ENCODE data around the gene TBX6. TPM values are rescaled to one million over a fixed set of nuclear protein-coding genes. Genes with fewer than 3 reads are reported as not detected.
A peak's percentile ranks its signal among the peaks of the same experiment; 100 is the strongest.

The TBX6 gene
- total and polyA plus RNA-seq, 10 donors: 0.66 to 3.4 (median 1.8) TPM; not detected in 1

DNA sequence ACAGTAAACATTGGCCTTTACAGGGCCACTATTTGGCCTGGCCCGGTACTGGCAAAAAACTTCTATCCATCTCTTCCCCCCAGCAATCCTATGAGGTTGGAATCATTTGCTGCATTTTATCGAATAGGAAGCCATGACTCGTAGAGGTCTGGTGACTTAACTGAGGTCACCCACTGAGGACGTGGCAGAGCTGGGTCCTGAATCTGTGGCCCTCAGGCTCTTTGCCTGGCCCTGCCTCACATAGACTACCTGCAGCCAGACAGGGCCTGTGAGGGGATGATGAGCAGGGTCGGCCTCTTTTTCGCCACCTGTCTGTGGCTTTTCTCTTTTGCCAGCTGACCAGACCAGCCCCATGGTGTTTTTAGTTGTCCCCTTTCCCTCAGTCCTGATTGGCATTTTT, 14.1 kb downstream of the TBX6 start:
- peaks cover 24 to 55% (median 42%) of the 10 kb centered on the region in 6 donors for H3K4me1 ChIP-seq
- H3K27me3 ChIP-seq (replicated peaks in 1 of 7): no peaks in the 10 kb centered on the region
- H3K9me3 ChIP-seq: no peaks in the 10 kb centered on the region
- peaks cover 0 to 68% (median 56%) of the 10 kb centered on the region in 6 donors for H3K36me3 ChIP-seq
- WGBS, 5 donors: 69 to 83% (median 82%) methylated on average over 5 to 6 of the region's 6 CpGs
- H3K4me3 ChIP-seq: peak overlapping the region in 1 of 8 donors; percentile 98
- TF ChIP-seq POLR2A (IDR thresholded peaks at IDR 0.05): no peak
- peak overlapping the region in 2 of 8 donors; percentile 94 to 97 for H3K27ac ChIP-seq
- intact Hi-C loops (cut with DNase I; ENCODE audit: low total_unique reads): no loop called here
- peak; percentile 54 for DNase-seq

DNA sequence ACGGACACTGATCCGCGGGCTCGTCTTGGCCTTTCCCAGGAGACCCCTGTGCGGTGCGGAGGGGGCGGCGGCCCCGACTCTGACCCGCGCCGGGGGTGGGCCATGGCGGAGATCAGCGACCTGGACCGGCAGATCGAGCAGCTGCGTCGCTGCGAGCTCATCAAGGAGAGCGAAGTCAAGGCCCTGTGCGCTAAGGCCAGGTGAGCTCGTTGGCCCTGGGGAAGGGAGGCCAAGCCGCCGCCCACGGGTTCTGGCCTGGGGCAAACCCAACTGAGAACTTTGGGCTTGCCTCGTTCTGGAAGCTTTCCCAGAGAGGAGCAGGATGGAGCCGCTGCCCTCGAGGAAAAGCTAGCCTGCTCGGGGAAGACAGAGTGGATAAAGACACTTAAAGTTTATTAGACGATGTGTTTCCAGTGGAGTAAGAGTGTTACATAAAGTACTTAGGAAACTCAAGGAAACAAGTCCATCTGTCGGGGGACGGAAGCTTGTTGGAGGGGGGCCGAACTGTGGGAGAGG, 15.4 kb downstream of the TBX6 start:
- Histone ChIP-seq H3K36me3 (peaks cover 0 to 68% (median 56%) of the 10 kb centered on the region in 6 donors), H3K27ac (peak overlapping the region; percentile 90 to 97 (median 94)), H3K27me3 (replicated peaks in 1 of 7) (no peaks in the 10 kb centered on the region), H3K4me1 (peaks cover 24 to 55% (median 42%) of the 10 kb centered on the region in 6 donors), H3K9me3 (no peaks in the 10 kb centered on the region), H3K4me3 (peak overlapping the region; percentile 65 to 98 (median 77))
- 1 to 5% (median 1%) methylated on average over 10 to 33 of the region's 33 CpGs for WGBS, 5 donors
- no peak for DNase-seq
- no peak for TF ChIP-seq POLR2AphosphoS5 (IDR thresholded peaks at IDR 0.05)
- TF ChIP-seq POLR2A (IDR thresholded peaks at IDR 0.05): no peak
- TF ChIP-seq, protein P1, sequence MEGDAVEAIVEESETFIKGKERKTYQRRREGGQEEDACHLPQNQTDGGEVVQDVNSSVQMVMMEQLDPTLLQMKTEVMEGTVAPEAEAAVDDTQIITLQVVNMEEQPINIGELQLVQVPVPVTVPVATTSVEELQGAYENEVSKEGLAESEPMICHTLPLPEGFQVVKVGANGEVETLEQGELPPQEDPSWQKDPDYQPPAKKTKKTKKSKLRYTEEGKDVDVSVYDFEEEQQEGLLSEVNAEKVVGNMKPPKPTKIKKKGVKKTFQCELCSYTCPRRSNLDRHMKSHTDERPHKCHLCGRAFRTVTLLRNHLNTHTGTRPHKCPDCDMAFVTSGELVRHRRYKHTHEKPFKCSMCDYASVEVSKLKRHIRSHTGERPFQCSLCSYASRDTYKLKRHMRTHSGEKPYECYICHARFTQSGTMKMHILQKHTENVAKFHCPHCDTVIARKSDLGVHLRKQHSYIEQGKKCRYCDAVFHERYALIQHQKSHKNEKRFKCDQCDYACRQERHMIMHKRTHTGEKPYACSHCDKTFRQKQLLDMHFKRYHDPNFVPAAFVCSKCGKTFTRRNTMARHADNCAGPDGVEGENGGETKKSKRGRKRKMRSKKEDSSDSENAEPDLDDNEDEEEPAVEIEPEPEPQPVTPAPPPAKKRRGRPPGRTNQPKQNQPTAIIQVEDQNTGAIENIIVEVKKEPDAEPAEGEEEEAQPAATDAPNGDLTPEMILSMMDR (IDR thresholded peaks at IDR 0.05 in 8 of 11, conservative IDR thresholded peaks at IDR 0.05 in 3 of 11): no peak
- intact Hi-C loops (cut with DNase I; ENCODE audit: low total_unique reads): no loop called here

DNA sequence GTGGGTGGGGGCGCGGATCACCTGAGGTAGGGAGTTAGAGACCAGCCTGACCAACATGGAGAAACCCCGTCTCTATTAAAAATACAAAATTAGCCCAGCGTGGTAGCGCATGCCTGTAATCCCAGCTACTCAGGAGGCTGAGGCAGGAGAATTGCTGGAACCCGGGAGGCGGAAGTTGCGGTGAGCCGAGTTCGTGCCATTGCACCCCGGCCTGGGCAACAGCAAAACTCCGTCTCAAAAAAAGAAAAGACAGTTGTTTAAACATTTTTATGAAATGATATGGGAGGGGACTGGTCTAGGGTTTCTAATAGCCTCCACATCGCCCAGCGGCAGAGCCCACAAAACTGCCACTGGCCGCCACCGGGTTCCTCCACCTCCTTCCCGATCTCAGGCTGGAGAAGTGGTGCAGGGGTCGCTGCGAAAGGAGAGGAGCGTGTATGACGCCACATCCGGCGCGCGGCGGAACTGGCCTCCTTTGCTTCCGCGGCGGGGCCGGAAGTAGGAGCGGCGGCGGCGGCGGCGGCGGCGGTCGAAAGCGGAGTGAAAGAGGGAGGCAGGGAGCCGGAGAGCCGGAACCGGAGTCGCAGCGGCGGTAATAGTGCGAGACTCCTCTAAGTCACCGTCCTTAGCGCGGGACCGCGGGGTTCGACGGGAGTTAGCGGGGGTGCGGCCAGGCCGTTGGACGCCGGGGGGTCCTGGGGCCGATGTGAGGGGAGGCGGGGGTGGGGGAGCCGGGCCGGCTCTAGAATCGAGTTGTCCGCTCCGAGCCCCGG, 16.0 kb downstream of the TBX6 start, which contains the start of gene PPP4C:
TSS of gene PPP4C (plus strand) at position 492 of the 773 bp plus-strand sequence. CDS start 384 bp downstream, outside the sequence.
- peak within 1 kb of the TSS; percentile 65 to 98 (median 77) for H3K4me3 ChIP-seq
- WGBS, 5 donors: 1 to 4% (median 1%) methylated on average over 40 to 67 of the region's 67 CpGs
- peaks cover 0 to 68% (median 56%) of the 10 kb centered on the region in 6 donors for H3K36me3 ChIP-seq

DNA sequence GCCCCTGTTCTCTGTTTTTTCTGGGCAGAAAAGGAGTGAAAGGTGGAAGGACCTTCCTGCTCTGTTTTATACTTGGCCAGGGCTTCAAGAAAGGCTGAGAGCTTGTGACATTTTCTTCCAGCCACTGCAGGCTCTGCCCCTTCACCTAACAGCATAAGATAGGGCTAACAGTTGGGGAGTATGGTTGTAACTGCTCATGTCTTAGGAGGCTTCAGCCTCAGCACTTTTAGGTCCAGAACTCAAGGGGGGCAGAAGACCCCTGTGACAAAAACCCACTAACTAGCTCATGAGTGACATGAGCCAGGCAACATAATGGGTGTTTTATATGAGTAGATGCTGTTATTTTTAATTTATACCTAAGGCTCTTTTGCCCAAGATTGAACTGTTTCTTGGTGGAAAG, 21.2 kb downstream of the TBX6 start:
- Histone ChIP-seq H3K27ac (peak overlapping the region in 5 of 8 donors; percentile 25 to 100 (median 61)), H3K4me3 (no peak overlapping the region), H3K4me1 (peaks cover 32 to 67% (median 57%) of the 10 kb centered on the region in 6 donors), H3K9me3 (no peaks in the 10 kb centered on the region), H3K27me3 (replicated peaks in 1 of 7) (no peaks in the 10 kb centered on the region), H3K36me3 (peaks cover 10 to 73% (median 68%) of the 10 kb centered on the region in 6 donors)
- intact Hi-C loops (cut with DNase I; ENCODE audit: low total_unique reads): no loop called here
- TF ChIP-seq, protein P1 (IDR thresholded peaks at IDR 0.05 in 8 of 11, conservative IDR thresholded peaks at IDR 0.05 in 3 of 11): no peak
- TF ChIP-seq POLR2A (IDR thresholded peaks at IDR 0.05) (no peak), POLR2AphosphoS5 (IDR thresholded peaks at IDR 0.05) (no peak)
- no peak for DNase-seq

More for the DNA sequence above, 16.0 kb downstream of the TBX6 start, which contains the start of gene PPP4C:
- intact Hi-C loops (cut with DNase I; ENCODE audit: low total_unique reads): no loop called here
- Histone ChIP-seq H3K27me3 (replicated peaks in 1 of 7) (no peaks in the 10 kb centered on the region), H3K27ac (peak within 1 kb of the TSS; percentile 90 to 97 (median 94)), H3K9me3 (no peaks in the 10 kb centered on the region), H3K4me1 (peaks cover 24 to 62% (median 45%) of the 10 kb centered on the region in 6 donors)
- peak; percentile 97 for DNase-seq
- TF ChIP-seq POLR2AphosphoS5 (IDR thresholded peaks at IDR 0.05): peak; percentile 97 to 99 (median 98)
- peak; percentile 19 to 61 (median 27) for TF ChIP-seq POLR2A (IDR thresholded peaks at IDR 0.05)
- TF ChIP-seq, protein P1 (IDR thresholded peaks at IDR 0.05 in 8 of 11, conservative IDR thresholded peaks at IDR 0.05 in 3 of 11): peak in 4 of 11 experiments; percentile 25 to 52 (median 36)
